H9 (cell line): ENCODE measurements around the gene NBEA. TPM values are rescaled to one million over a fixed set of nuclear protein-coding genes. Genes with fewer than 3 reads are reported as not detected.

ENCODE experiments used
- DNase-seq: peaks from one replicate; pipeline ENCODE4 v3.0.0-alpha.2; 2017
- H2AFZ ChIP-seq: one replicate; pipeline ENCODE4 v1.6.1; 2013; ENCODE audit warnings: mild to moderate bottlenecking, low read length, control low read depth, moderate library complexity
- H2AK5ac ChIP-seq: 2 replicates; pipeline ENCODE4 v1.6.1; 2013; ENCODE audit warnings: low read length, control low read depth, mixed read lengths; ENCODE audit not compliant: insufficient read length
- H2BK120ac ChIP-seq: one replicate; pipeline ENCODE4 v1.6.1; 2013; ENCODE audit warnings: low read depth, mild to moderate bottlenecking, low read length, control low read depth, inconsistent platforms; ENCODE audit not compliant: poor library complexity, severe bottlenecking
- H2BK12ac ChIP-seq: 2 replicates; pipeline ENCODE4 v1.6.1; 2013; ENCODE audit warnings: low read length, control low read depth, mixed read lengths, low read depth; ENCODE audit not compliant: insufficient read length
- H2BK15ac ChIP-seq: 2 replicates; pipeline ENCODE4 v1.6.1; 2013; ENCODE audit warnings: low read depth, low read length, control low read depth
- H2BK20ac ChIP-seq: one replicate; pipeline ENCODE4 v1.6.1; 2013; ENCODE audit warnings: low read depth, mild to moderate bottlenecking, low read length, control low read depth, inconsistent platforms; ENCODE audit not compliant: poor library complexity, severe bottlenecking
- H2BK5ac ChIP-seq: 2 replicates; pipeline ENCODE4 v1.6.1; 2013; ENCODE audit warnings: low read length, control low read depth, mixed read lengths; ENCODE audit not compliant: insufficient read length
- H3K14ac ChIP-seq: 2 replicates; pipeline ENCODE4 v1.6.1; 2013; ENCODE audit warnings: low read length, control low read depth; ENCODE audit not compliant: insufficient read depth
- H3K18ac ChIP-seq: 2 replicates; pipeline ENCODE4 v1.6.1; 2013; ENCODE audit warnings: low read depth, mild to moderate bottlenecking, mixed read lengths, low read length, control low read depth; ENCODE audit not compliant: insufficient read length
- H3K23ac ChIP-seq: 2 replicates; pipeline ENCODE4 v1.6.1; 2013; ENCODE audit warnings: low read length, control low read depth, mixed read lengths, low read depth; ENCODE audit not compliant: insufficient read length
- H3K23me2 ChIP-seq: 2 replicates; pipeline ENCODE4 v1.6.1; 2013; ENCODE audit warnings: low read depth, mild to moderate bottlenecking, mixed read lengths, low read length, control low read depth; ENCODE audit not compliant: insufficient read length, poor library complexity, severe bottlenecking
- H3K27ac ChIP-seq: 2 replicates; pipeline ENCODE4 v1.5.1; 2013; ENCODE audit warnings: low read length, control low read depth, mixed read lengths, low read depth; ENCODE audit not compliant: insufficient read length
- H3K27me3 ChIP-seq: 2 replicates; pipeline ENCODE4 v1.6.1; 2013; ENCODE audit warnings: low read length, control low read depth, inconsistent platforms; ENCODE audit not compliant: insufficient read depth
- H3K4ac ChIP-seq: 2 replicates; pipeline ENCODE4 v1.6.1; 2013; ENCODE audit warnings: low read depth, mild to moderate bottlenecking, control low read depth, inconsistent platforms, low read length, moderate library complexity
- H3K4me1 ChIP-seq: 2 replicates; pipeline ENCODE4 v1.6.1; 2013; ENCODE audit warnings: low read length, control low read depth, inconsistent platforms; ENCODE audit not compliant: insufficient read depth
- H3K4me2 ChIP-seq: 2 replicates; pipeline ENCODE4 v1.6.1; 2013; ENCODE audit warnings: low read length, control low read depth, mixed read lengths; ENCODE audit not compliant: insufficient read length, insufficient read depth
- H3K56ac ChIP-seq: 2 replicates; pipeline ENCODE4 v1.6.1; 2013; ENCODE audit warnings: low read depth, mild to moderate bottlenecking, mixed read lengths, low read length, control low read depth; ENCODE audit not compliant: insufficient read length
- H3K79me1 ChIP-seq: 2 replicates; pipeline ENCODE4 v1.6.1; 2013; ENCODE audit warnings: low read depth, mild to moderate bottlenecking, moderate library complexity, low read length, control low read depth, inconsistent platforms; ENCODE audit not compliant: insufficient read depth, poor library complexity, severe bottlenecking
- H3K79me2 ChIP-seq: 2 replicates; pipeline ENCODE4 v1.6.1; 2013; ENCODE audit warnings: low read length, control low read depth, inconsistent platforms; ENCODE audit not compliant: insufficient read depth
- H3K9ac ChIP-seq: 2 replicates; pipeline ENCODE4 v1.6.1; 2013; ENCODE audit warnings: low read length, control low read depth, mixed read lengths; ENCODE audit not compliant: insufficient read length; ENCODE audit errors: extremely low read depth
- H3K9me3 ChIP-seq: one replicate; pipeline ENCODE4 v1.6.1; 2013; ENCODE audit warnings: low read depth, low read length, inconsistent platforms; ENCODE audit not compliant: control insufficient read depth
- H3T11ph ChIP-seq: one replicate; pipeline ENCODE4 v1.6.1; 2013; ENCODE audit warnings: mild to moderate bottlenecking, low read length, control low read depth, inconsistent platforms
- H4K20me1 ChIP-seq: one replicate; pipeline ENCODE4 v1.6.1; 2013; ENCODE audit not compliant: control insufficient read depth, insufficient read length, insufficient read depth
- H4K5ac ChIP-seq: 2 replicates; pipeline ENCODE4 v1.6.1; 2013; ENCODE audit warnings: low read depth, mild to moderate bottlenecking, mixed read lengths, low read length, control low read depth; ENCODE audit not compliant: insufficient read length
- H4K8ac ChIP-seq: replicated peaks from 2 replicates; pipeline ENCODE4 v1.6.1; 2013; ENCODE audit warnings: low read length, control low read depth, mixed read lengths, low read depth; ENCODE audit not compliant: insufficient read length
- H4K91ac ChIP-seq: 2 replicates; pipeline ENCODE4 v1.6.1; 2013; ENCODE audit warnings: low read depth, mild to moderate bottlenecking, moderate library complexity, mixed read lengths, low read length, control low read depth; ENCODE audit not compliant: insufficient read length
- H3K27ac Mint-ChIP-seq, 3 experiments: 2 replicates in 2 of 3; 3 replicates in 1 of 3; pipeline ENCODE4 v1.8.0; 2020 to 2021; ENCODE audit warnings: mixed read lengths in 3 of 3, mild to moderate bottlenecking in 1 of 3, moderate library complexity in 1 of 3
- H3K27me3 Mint-ChIP-seq: 2 replicates; pipeline ENCODE4 v1.8.0; 2021; ENCODE audit warnings: low read depth, mild to moderate bottlenecking, moderate library complexity, mixed read lengths
- H3K36me3 Mint-ChIP-seq, 3 experiments: 2 replicates in 2 of 3; 3 replicates in 1 of 3; pipeline ENCODE4 v1.8.0; 2020 to 2021; ENCODE audit warnings: low read depth in 3 of 3, mixed read lengths in 3 of 3; ENCODE audit not compliant: insufficient read depth in 1 of 3
- H3K4me1 Mint-ChIP-seq, 2 experiments: 2 replicates each; pipeline ENCODE4 v1.8.0; 2020; ENCODE audit warnings: mixed read lengths in 2 of 2
- H3K4me3 Mint-ChIP-seq, 2 experiments: 2 replicates in 1 of 2; 3 replicates in 1 of 2; pipeline ENCODE4 v1.8.0; 2020 to 2021; ENCODE audit warnings: mild to moderate bottlenecking in 2 of 2, mixed read lengths in 2 of 2, moderate library complexity in 1 of 2
- H3K9me3 Mint-ChIP-seq, 2 experiments: 2 replicates in 1 of 2; 3 replicates in 1 of 2; pipeline ENCODE4 v1.8.0; 2020; ENCODE audit warnings: mild to moderate bottlenecking in 2 of 2, mixed read lengths in 2 of 2, moderate library complexity in 1 of 2
- WGBS: extraction: QIAGEN DNeasy Blood & Tissue Kit; methylation state at CpG from one replicate; pipeline ENCODE4 v1.1.7; 2013; ENCODE audit warnings: missing lambda C conversion rate, low lambda C conversion rate, mixed read lengths; ENCODE audit not compliant: insufficient read length; ENCODE audit errors: extremely low coverage; 5-methylcytosine and 5-hydroxymethylcytosine counted together
- total RNA-seq: library from RNA; stranded (reverse); gene quantifications from 2 replicates; pipeline ENCODE4 v1.2.1, GENCODE V29; 2021
- TF ChIP-seq, protein P1 (sequence below): fragments of 200-600 bp; sonication (generic); conservative IDR thresholded peaks from 3 replicates; pipeline ENCODE4 v1.8.0; 2021; ENCODE audit warnings: antibody characterized with exemption, mild to moderate bottlenecking

Gene NBEA
- total RNA-seq, 1 experiment from 2014 or later = 17.3 TPM

DNA sequence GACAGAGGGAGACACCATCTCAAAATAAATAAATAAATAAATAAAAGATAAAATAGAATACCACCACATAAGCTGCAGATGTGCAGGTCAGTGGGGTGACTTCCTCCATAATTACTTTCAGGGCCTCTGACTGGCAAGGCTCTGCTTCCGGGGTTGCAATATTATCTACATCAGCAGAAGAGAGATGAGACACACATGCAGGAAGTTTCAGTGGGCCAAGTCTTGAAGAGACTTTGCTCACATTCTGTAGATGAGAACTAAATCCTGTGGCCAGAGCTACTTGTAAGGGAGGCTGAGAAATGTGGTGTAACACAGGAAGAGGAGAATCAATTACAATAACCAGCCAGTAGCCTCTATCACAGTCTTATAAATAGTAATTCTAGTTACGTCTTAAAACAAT lies 624.3 kb downstream of the NBEA start:
- no peak overlapping the region for H2AK5ac ChIP-seq
- no peak overlapping the region for H3K27ac Mint-ChIP-seq
- no peaks in the 10 kb centered on the region for H3K27me3 Mint-ChIP-seq
- no peaks in the 10 kb centered on the region for H3K36me3 Mint-ChIP-seq
- H3K79me2 ChIP-seq = no peaks in the 10 kb centered on the region
- no peak overlapping the region for H3K14ac ChIP-seq
- H2BK5ac ChIP-seq = no peak overlapping the region
- H3T11ph ChIP-seq = no peak overlapping the region
- no peak overlapping the region for H3K27ac ChIP-seq
- H3K4me1 ChIP-seq = no peaks in the 10 kb centered on the region
- no peak overlapping the region for H3K4me2 ChIP-seq
- H4K8ac ChIP-seq = no peak overlapping the region
- DNase-seq = no peak
- 0 out of 4 replicates have a peak, but pooled peaks cover 0 to 3% of the 10 kb centered on the region in 2 experiments for H3K4me1 Mint-ChIP-seq
- H3K4me3 Mint-ChIP-seq = no peak overlapping the region
- no peak overlapping the region for H2BK12ac ChIP-seq
- H4K5ac ChIP-seq = no peak overlapping the region
- H3K4ac ChIP-seq = no peak overlapping the region
- WGBS = no CpG with 5 or more reads among the region's 2 CpGs
- no peak overlapping the region for H2BK15ac ChIP-seq
- no peak overlapping the region for H3K56ac ChIP-seq
- no peak overlapping the region for H3K23ac ChIP-seq
- TF ChIP-seq, protein P1, sequence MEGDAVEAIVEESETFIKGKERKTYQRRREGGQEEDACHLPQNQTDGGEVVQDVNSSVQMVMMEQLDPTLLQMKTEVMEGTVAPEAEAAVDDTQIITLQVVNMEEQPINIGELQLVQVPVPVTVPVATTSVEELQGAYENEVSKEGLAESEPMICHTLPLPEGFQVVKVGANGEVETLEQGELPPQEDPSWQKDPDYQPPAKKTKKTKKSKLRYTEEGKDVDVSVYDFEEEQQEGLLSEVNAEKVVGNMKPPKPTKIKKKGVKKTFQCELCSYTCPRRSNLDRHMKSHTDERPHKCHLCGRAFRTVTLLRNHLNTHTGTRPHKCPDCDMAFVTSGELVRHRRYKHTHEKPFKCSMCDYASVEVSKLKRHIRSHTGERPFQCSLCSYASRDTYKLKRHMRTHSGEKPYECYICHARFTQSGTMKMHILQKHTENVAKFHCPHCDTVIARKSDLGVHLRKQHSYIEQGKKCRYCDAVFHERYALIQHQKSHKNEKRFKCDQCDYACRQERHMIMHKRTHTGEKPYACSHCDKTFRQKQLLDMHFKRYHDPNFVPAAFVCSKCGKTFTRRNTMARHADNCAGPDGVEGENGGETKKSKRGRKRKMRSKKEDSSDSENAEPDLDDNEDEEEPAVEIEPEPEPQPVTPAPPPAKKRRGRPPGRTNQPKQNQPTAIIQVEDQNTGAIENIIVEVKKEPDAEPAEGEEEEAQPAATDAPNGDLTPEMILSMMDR = no peak
- no peaks in the 10 kb centered on the region for H3K79me1 ChIP-seq
- no peaks in the 10 kb centered on the region for H3K27me3 ChIP-seq
- no peak overlapping the region for H2AFZ ChIP-seq
- no peak overlapping the region for H3K9ac ChIP-seq
- no peaks in the 10 kb centered on the region for H3K23me2 ChIP-seq
- no peaks in the 10 kb centered on the region for H3K9me3 Mint-ChIP-seq
- H4K91ac ChIP-seq = no peak overlapping the region
- H2BK120ac ChIP-seq = no peak overlapping the region
- H3K18ac ChIP-seq = no peak overlapping the region
- no peaks in the 10 kb centered on the region for H4K20me1 ChIP-seq
- no peak overlapping the region for H2BK20ac ChIP-seq
- H3K9me3 ChIP-seq = no peaks in the 10 kb centered on the region
